GM11168 (cell line): ENCODE measurements around the gene SNRK.

Experiments used
- in situ Hi-C: fragments of 300-500 bp; cut with MboI; formaldehyde crosslinking; loops from one replicate; pipeline ENCODE4 v1.12.0; 2022; ENCODE audit warnings: low sequenced_read_pairs; ENCODE audit not compliant: unreplicated experiment

The SNRK gene

DNA sequence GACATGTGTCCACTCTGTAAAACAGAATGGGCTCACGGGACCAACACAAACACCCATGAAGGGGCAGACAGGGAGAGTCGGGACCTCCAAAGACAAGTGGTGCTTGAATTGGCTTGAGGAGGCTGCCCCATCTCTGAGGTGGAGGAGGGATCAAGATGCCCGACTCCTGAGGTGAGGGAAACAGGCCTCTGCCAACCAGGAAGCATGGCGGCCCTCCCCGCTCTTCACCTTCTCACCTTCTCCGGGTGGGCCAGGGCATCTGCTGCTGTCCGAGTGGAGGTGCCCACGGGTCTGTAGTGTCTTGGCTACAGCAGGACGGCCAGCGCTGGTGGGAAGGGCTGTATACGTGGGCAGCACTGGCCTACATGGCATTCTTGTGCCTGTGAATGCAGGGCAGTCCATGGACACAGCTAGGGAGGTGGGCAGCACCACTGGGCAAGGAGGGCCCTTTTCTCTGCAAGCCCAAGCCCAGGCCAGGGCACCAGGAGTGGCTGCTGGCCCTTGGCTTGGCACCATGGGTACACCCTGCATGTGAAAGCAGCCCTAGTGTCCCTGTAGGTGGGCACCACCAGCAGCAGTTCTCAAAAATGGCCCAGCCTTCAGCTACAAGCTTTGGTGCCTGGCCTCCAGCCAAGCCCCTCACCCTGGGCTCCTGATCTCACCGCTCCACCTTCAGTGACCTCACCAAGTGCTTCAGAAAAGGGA is 79.4 kb downstream of the SNRK start:
- in situ Hi-C loops, result loop anchor here (10.0 kb wide), 1 partner anchor 121 kb away; no protein-coding TSS in a partner anchor

GRCh38 chr3:43366481-43366880 is 80.1 kb downstream of the SNRK start:
- in situ Hi-C loops, result loop anchor here (10.0 kb wide), 1 partner anchor 122 kb away; no protein-coding TSS in a partner anchor

DNA sequence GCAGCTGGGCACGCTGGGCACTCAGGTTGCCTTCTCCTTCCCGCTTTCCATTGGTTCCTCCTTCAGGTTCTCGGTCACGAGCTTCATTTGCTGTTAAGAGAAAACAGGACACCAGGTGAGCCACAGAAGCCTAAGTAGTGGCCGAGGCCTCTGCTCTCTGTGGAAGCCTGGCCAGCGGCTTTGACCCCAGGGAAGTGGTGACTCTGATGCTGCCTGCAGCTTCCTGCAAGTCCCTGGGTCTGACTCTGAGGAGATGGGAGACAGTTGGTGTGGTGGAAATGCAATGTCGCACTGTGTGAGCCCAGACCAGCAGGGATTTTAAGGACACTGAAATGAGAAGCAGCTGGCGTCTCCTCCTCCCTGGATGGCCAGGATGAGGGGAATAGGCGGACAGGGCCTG is 80.5 kb downstream of the SNRK start:
- in situ Hi-C loops, result loop anchor here (10.0 kb wide), 1 partner anchor 122 kb away; no protein-coding TSS in a partner anchor

DNA sequence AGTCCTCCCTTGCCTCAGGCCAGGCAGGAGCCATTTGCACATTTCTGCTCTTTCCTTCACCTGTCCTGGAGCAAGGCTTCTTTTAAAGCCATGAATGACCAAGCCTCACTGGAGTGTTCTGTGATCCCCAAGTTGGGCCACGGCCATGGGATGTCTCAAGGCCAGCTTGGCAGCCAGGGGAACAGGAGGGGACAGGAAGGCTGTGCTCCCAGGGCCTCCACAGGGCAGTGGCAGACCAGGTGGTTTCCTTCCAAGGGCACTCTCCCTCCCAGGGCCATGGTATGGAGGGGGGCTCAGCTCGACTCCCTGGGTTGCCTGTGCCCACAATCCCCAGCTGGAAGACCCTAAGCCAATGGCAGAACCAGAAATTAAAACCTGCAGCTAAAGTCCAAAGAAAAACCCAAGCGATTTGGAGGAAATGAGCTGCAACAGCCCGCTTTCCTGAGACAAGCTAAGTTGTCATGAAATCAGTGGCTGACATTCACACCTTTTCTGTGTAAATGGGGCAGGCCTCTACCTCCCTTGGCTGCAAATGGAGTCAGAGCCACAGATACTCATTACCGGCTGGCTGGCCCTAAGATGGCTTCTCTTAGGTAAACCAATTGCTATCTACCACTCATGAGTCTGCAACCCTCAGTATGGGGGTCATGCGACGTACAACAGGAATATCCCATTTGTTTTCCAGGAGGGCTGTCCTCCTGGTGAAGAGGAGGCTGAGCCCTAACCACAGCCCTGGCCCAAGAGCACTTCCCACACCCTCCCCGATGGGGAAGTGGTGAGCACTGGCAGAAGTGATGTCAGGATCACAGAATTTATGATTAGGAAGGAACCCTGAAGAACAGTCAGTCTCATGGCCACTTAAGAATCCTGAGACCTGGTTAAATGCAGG is 83.3 kb downstream of the SNRK start:
- in situ Hi-C loops, result loop anchor here (10.0 kb wide), 2 partner anchors 125 to 405 kb away; no protein-coding TSS in a partner anchor

- in situ Hi-C loops, result loop anchor here (10.0 kb wide), 1 partner anchor 406 kb away; no protein-coding TSS in a partner anchor
Observed at GRCh38 chr3:43370293-43370980, 84.1 kb downstream of the SNRK start.

- in situ Hi-C loops, result loop anchor here (10.0 kb wide), 1 partner anchor 407 kb away; no protein-coding TSS in a partner anchor
Observed at GRCh38 chr3:43371494-43371893, 85.2 kb downstream of the SNRK start.

DNA sequence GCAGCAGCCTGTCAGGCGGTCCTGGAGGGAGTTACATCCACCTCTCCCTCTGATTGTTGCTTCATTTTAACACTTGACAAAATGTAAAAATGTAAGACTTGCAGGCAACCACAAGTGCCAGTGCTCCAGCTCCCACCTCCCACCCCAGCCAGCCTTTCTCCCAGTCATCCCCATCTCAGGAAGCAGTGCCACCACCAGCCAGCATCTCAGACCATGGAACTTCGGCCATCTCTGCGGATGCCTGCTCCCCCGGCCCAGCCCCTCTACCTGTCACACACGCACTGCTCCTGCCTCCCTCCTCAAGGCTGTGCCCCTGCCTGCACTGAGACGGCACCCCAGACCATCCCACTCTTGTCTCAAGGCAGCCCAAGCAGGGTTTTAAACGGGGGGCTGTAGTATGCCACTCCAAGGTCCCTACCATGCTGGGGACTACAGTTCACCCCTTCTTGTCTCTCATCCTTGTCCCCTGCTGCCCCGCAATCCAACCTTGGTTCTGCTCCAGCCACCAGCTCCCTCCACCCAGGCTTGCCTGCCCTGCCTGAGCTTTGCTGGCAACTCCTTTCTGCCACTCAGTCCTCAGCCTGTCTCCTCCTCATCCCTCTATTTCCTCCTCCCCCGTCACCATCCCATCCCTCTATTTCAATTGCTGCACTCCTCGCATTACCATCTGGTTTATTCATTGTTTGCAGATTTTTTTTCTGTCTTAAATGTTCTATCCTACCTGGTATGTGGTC is 85.8 kb downstream of the SNRK start:
- in situ Hi-C loops, result loop anchor here (10.0 kb wide), 1 partner anchor 407 kb away; no protein-coding TSS in a partner anchor

GRCh38 chr3:43372809-43373559 is 86.6 kb downstream of the SNRK start:
- in situ Hi-C loops, result loop anchor here (10.0 kb wide), 1 partner anchor 408 kb away; no protein-coding TSS in a partner anchor

DNA sequence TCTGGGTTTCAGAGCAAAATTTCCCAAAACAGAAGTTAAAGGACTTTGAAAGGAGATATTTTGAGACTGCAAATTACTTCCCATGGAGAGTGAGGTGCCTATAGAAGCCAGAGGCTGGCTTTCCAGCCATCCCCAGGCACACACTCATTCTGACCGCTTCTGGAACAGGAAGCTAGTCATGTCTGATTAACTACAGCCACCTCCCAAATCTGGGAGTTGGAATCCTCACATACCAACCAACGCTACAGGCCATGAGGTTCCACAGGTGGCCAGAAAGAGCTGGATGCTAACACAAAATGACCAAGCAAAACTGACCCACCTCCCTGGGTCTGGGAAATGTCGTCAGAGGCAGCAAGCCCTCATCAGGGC is 87.2 kb downstream of the SNRK start:
- in situ Hi-C loops, result loop anchor here (10.0 kb wide), 1 partner anchor 409 kb away; no protein-coding TSS in a partner anchor

DNA sequence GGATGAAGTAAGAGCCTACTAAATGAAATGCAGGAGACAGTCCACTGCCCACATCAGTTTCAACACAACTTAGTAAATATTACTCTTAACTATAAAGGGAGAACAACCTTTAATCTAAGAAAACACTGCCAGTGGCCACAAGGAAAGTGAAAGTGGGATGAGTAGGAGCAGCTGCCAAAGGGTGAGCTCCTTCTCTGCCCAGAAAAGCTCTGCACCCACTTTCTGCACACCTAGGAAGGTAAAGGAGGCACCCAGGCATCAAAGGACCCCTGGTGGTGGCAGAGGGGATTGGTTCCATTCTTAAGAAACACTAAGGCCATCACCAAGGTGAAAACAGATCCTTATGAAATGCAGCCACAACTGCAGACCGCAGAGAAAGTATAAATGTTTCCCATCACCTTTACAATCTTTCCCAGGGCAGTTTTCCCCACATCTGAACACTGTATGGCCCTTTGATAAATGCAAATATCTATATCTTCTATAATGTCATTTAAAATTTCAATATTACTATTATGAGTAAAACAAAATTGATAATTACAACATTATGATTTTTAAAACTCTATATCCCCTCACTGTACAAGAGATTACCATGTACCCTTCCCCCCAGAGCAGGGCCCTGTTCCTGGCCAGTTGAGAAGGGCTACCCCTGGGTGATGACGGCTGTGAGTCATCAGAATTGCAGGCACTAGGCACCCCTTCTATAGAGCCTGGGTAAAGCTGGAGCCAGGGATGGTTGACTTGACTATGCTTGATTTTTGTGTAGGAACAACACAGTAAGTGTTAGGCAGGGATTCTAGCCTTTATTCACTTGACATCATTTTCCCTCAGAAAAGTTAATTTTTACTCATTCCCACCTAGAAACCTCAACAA is 92.0 kb downstream of the SNRK start:
- in situ Hi-C loops, result loop anchor here (5.0 to 10.0 kb wide), 2 partner anchors 156 to 414 kb away; no protein-coding TSS in a partner anchor

DNA sequence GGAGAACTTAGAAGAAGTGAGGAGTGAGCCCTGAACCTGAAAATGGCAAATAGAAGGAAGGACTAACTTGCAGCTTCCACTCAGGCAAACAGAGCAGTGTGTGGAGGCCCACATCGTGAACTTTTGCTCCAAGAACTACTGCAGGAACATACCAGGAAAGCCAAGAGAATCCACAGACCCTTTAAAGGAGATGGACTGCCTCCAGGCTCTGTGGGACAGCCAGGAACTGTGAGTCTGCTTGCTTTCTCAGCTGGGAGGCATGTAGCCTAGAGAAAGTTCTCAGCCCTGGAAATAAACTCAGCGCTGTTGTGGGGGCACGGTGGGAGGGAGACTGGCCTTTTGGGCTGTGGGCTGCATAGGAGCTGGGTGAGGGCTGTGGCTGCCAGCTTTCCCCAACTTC is 93.0 kb downstream of the SNRK start:
- in situ Hi-C loops, result loop anchor here (5.0 to 10.0 kb wide), 2 partner anchors 157 to 415 kb away; no protein-coding TSS in a partner anchor

DNA sequence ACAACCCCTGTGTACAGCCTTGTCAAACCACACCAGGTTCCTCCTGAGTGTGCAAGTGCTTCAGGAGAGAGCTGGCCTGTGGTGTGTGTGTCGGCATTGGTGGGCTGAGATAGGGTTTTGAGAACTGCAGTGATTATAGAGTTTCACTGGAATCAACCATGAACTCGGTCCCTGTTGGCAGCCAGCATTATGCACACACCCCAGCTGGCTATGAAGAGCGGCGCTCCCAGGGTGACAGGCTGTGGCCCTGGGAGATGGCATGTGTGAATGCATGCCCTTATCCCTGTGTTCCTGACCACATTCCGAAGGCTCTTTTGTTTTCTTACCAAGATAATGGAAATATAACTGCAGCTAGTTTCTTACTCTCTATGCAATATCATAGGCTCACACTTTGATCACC is 101.8 kb downstream of the SNRK start:
- in situ Hi-C loops, result no loop called here

DNA sequence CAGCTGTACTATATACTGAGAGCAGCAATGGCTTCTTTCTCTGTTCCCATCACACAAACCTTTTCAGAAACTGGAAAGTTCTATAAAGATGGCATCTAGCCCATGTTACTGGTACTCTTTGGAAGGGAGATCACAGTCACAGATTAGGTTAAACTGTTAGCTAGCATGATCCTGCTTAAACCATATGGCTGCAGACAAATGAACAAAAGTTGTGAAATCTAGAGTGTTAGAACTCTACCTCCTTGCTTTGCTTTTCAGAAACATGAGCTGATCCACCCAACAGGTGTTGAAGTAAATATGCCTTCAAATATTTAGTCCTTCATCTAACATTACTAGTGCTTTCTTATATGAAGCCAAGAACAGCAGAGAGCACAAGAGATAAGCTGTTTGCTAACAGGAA is 102.6 kb downstream of the SNRK start:
- in situ Hi-C loops, result no loop called here

DNA sequence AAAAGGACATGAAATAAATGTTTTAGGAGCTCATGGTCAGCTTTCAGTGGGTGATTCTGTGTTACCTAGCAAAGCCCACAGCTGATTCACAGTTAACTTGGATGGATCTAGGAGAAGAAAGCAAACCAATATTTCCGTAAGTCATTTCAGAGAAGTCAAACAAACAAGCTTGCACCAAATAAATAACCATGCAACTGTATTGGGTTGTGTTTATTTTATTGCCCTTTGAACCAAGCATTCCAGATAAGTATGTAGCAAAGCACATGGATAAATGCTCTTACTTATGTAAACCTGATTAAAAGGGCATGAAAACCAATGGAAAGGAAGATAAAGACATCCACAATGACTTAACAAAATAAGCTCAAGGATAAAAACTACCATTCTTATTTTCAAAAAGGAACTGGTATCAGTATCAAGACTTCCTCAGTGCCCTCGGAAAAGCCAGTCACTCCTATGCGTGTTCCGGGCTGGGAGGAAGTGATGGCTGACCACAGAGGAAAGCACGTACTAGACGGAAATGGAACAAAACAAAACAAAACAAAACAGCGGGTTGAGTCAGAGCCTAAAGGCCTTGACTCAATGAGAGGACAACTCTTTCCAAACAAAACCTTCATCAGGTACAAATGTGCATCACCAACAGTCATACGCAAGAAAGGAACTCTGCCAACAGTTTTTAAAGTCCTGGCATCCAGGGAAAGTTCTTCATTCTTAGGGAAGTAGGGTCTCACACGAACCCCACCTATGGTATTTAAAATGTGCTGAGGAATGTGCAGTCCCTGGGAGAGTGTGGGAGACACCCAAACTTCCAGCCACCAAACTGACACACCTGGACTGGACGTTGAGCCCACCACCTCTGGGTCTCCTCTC is 103.3 kb downstream of the SNRK start:
- in situ Hi-C loops, result no loop called here

DNA sequence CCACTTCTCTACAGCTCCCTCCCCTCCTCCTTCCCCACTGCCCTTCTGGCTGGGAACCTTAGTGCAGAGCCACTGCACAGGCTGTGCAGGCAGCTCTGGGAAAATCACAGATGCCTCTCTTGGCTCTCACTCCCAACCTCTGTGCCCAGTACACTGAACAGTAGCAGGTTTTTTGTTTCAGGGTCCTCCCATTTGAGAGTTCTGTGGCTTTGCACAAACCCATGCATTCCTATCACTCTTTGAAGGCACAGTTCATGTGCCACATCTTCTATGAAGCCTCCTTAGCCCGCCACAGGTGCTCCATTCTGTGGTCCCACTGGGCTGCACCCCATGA is 103.9 kb downstream of the SNRK start:
- in situ Hi-C loops, result no loop called here

DNA sequence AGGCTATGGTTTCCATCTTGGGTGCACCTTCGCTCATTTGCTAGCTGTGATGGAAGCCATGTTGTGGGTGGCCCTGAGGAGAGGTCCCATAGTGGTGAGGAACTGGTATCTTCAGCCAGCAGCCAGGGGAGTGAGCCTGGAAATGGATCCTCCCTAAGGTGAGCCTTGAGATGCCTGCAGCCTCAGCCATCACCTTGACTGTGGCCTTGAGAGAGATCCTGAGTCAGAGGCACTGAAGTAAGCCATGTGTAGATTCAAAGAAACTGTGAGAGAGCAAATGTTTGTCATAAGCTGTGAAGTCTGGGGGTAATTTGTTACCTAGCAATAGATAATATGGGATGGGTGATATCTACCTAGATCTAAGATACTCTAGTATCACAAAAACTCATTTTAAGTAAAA is 105.3 kb downstream of the SNRK start:
- in situ Hi-C loops, result no loop called here

DNA sequence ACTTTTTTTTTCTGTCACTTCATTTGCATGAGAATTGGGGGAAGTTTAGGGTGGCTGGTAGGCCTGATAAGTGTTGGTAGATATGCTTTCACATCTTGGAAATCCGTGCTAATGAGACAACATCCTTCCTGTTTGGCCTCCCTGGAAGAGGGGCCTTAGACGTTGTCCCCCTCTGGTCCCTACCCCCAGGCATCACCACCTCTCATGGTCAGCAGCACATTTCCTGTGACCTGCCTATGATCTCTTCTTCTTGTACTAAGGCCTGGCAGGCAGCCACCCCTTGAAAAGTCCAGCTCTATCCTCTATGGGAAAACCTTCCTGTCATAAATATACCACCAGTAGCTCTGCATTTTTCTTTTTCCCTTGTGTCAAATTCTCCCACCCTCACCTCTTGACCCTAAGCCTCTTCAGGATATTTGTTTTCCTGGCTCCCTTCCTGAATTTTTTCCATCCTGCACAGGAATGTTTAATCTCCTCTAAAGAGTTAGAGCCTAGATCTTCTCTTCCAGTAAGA is 107.8 kb downstream of the SNRK start:
- in situ Hi-C loops, result no loop called here
